OCI-LY3 (cell line): ENCODE measurements around the gene STAT5A.

Experiments used
- H2AFZ ChIP-seq: fragments of 200-600, 300-600 bp; shearing (Covaris generic); 2 replicates; pipeline ENCODE4 v1.6.0; 2014; ENCODE audit warnings: antibody characterized with exemption, low read depth, low read length
- H3K27ac ChIP-seq: fragments of 200-600, 300-600 bp; sonication (generic); 2 replicates; pipeline ENCODE4 v1.5.1; 2014; ENCODE audit warnings: mild to moderate bottlenecking, low read length, moderate library complexity, mixed read lengths
- H3K27me3 ChIP-seq: fragments of 200-600, 300-600 bp; sonication (generic); 2 replicates; pipeline ENCODE4 v1.6.1; 2014; ENCODE audit warnings: low read depth, low read length, mixed read lengths
- H3K36me3 ChIP-seq: fragments of 200-600, 300-600 bp; sonication (generic); replicated peaks from 2 replicates; pipeline ENCODE3; 2014; ENCODE audit warnings: low read depth, low read length, mixed read lengths
- H3K4me1 ChIP-seq: fragments of 300-600, 200-600 bp; sonication (generic); 2 replicates; pipeline ENCODE4 v1.6.1; 2014; ENCODE audit warnings: low read length, mixed read lengths
- H3K4me2 ChIP-seq: fragments of 200-600, 300-600 bp; sonication (generic); 2 replicates; pipeline ENCODE4 v1.6.1; 2014; ENCODE audit warnings: low read length, mixed read lengths
- H3K4me3 ChIP-seq: fragments of 300-600, 200-600 bp; sonication (generic); 2 replicates; pipeline ENCODE4 v1.5.1; 2014; ENCODE audit warnings: antibody characterized with exemption, mild to moderate bottlenecking, low read length, moderate library complexity
- H3K79me2 ChIP-seq: fragments of 300-600, 200-600 bp; shearing (Covaris generic); 2 replicates; pipeline ENCODE4 v1.6.1; 2014; ENCODE audit warnings: mild to moderate bottlenecking, low read length, mixed read lengths
- H3K9ac ChIP-seq: fragments of 300-600, 200-600 bp; shearing (Covaris generic); 2 replicates; pipeline ENCODE4 v1.6.0; 2014; ENCODE audit warnings: mild to moderate bottlenecking, low read length, moderate library complexity
- H3K9me3 ChIP-seq: fragments of 200-600, 300-600 bp; shearing (Covaris generic); 2 replicates; pipeline ENCODE4 v1.6.1; 2014; ENCODE audit warnings: low read length, mixed read lengths; ENCODE audit not compliant: insufficient read depth
- H4K20me1 ChIP-seq: fragments of 200-600, 300-600 bp; sonication (generic); 2 replicates; pipeline ENCODE4 v1.6.1; 2016; ENCODE audit warnings: low read length, mixed read lengths; ENCODE audit not compliant: insufficient read depth
- EZH2phosphoT487 ChIP-seq: fragments of 200-600 bp; shearing (Covaris generic); IDR thresholded peaks from 2 replicates; pipeline ENCODE4 v1.6.1; 2018; ENCODE audit warnings: antibody characterized with exemption, mixed run types, low read depth
- TF ChIP-seq, protein P1 (sequence below): fragments of 200-600, 300-600 bp; sonication (generic); IDR thresholded peaks from 2 replicates; pipeline ENCODE4 v1.5.1; 2014; ENCODE audit warnings: antibody characterized with exemption, low read length, low read depth

The STAT5A gene

DNA sequence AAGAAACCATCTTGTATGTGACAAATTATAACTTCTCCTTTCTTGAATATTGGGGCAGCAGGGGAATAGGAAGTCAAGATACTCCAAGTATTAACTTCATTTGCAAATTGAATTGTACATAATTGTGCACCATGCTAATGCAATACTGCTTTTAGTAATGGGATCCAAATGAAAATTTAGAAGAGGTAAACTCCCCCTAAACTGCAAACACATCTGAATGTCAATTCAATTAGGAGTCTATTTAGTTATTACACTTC, 16.6 kb upstream of the STAT5A start:
- Histone ChIP-seq H4K20me1 (peaks cover 31% of the 10 kb centered on the region), H3K27ac (peak overlapping the region; percentile 95), H3K4me3 (peak overlapping the region; percentile 87), H3K79me2 (peaks cover 98% of the 10 kb centered on the region), H3K4me2 (peak overlapping the region; percentile 84), H3K9me3 (no peaks in the 10 kb centered on the region), H3K36me3 (peaks cover 27% of the 10 kb centered on the region), H2AFZ (no peak overlapping the region), H3K4me1 (peaks cover 60% of the 10 kb centered on the region), H3K27me3 (no peaks in the 10 kb centered on the region), H3K9ac (peak overlapping the region; percentile 89)
- no peak for TF ChIP-seq EZH2phosphoT487
- TF ChIP-seq, protein P1, sequence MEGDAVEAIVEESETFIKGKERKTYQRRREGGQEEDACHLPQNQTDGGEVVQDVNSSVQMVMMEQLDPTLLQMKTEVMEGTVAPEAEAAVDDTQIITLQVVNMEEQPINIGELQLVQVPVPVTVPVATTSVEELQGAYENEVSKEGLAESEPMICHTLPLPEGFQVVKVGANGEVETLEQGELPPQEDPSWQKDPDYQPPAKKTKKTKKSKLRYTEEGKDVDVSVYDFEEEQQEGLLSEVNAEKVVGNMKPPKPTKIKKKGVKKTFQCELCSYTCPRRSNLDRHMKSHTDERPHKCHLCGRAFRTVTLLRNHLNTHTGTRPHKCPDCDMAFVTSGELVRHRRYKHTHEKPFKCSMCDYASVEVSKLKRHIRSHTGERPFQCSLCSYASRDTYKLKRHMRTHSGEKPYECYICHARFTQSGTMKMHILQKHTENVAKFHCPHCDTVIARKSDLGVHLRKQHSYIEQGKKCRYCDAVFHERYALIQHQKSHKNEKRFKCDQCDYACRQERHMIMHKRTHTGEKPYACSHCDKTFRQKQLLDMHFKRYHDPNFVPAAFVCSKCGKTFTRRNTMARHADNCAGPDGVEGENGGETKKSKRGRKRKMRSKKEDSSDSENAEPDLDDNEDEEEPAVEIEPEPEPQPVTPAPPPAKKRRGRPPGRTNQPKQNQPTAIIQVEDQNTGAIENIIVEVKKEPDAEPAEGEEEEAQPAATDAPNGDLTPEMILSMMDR: no peak

DNA sequence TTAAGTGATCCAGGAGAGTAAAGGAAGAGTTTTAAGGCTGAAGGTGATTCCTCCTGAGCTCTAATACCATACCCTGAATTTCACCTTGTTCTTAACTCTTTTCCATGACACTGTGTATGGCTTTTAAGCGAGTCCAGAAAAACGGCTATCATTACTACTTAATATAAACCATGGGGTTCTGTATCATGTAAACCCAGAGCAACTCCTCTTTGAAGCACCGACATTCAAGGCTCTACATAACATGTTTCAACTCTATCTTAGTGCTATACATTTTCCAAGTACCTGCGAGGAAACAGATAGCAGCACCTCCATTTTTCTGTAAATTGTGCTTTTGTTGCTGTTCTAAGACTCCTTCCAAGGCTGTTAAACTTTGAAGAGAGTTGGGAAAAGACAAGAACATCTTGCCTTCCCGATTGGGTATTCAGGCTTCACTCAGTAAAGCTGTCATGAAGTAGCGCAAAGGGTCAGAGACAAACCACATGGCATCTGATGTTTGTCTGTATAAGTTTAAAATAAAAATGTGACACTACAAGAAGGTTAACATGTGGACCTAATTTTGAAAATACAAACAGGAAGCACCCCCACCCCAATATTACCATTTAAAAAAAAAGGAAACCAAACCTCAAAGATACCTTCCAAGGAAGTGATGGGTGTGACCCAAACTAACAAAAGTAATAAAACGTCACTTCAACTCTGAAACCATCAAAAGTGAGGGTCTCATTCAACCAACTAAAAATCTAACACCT, 16.0 kb upstream of the STAT5A start:
- peak overlapping the region; percentile 84 for H3K4me2 ChIP-seq
- peak overlapping the region; percentile 89 for H3K9ac ChIP-seq
- TF ChIP-seq, protein P1: no peak
- no peak for TF ChIP-seq EZH2phosphoT487
- no peaks in the 10 kb centered on the region for H3K9me3 ChIP-seq
- H3K27ac ChIP-seq: peak overlapping the region; percentile 95
- H3K4me1 ChIP-seq: peaks cover 62% of the 10 kb centered on the region
- H3K4me3 ChIP-seq: peak overlapping the region; percentile 87
- H3K27me3 ChIP-seq: no peaks in the 10 kb centered on the region
- no peak overlapping the region for H2AFZ ChIP-seq
- peaks cover 95% of the 10 kb centered on the region for H3K79me2 ChIP-seq
- peaks cover 26% of the 10 kb centered on the region for H4K20me1 ChIP-seq
- peaks cover 24% of the 10 kb centered on the region for H3K36me3 ChIP-seq

DNA sequence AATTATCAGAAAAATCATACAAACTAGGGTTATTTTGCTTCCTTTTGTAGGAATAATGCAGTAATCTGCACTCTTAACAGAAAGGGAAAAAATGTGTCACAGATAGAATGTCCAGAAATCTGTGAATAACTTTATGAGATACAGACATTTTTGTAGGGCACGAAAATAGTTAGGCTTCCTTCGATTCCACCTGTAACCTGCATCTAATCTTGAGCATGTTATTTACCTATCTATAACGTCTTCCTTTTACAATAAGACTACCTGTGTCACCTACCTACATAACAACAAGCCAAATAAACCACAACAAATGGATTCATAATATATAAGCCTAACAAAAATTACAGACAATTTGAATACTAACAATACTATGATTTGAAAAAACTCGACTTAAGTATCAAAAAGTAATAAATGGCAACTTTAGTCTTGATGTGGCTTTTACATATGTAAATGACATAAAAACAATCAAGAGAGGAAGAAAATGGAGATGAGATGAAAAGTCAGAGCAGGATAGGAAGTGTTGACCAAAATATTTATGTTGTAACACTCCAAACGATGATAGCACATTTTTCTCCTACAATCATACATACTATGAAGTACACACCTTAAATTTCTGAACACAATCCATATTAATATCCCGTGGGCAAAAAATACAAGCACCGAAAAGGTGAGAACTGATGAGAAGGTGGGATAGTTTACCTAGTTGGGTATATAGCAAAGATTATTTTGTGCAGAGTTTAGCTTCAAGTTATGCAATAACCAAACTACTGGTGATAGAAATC, 14.6 kb upstream of the STAT5A start:
- Histone ChIP-seq H3K36me3 (peaks cover 18% of the 10 kb centered on the region), H3K4me2 (peak overlapping the region; percentile 84), H2AFZ (no peak overlapping the region), H3K27ac (peak overlapping the region; percentile 95), H3K4me3 (peak overlapping the region; percentile 87), H3K9ac (peak overlapping the region; percentile 89), H3K9me3 (no peaks in the 10 kb centered on the region), H4K20me1 (peaks cover 18% of the 10 kb centered on the region), H3K4me1 (peaks cover 63% of the 10 kb centered on the region), H3K27me3 (no peaks in the 10 kb centered on the region), H3K79me2 (peaks cover 81% of the 10 kb centered on the region)
- TF ChIP-seq, protein P1: no peak
- TF ChIP-seq EZH2phosphoT487: no peak

DNA sequence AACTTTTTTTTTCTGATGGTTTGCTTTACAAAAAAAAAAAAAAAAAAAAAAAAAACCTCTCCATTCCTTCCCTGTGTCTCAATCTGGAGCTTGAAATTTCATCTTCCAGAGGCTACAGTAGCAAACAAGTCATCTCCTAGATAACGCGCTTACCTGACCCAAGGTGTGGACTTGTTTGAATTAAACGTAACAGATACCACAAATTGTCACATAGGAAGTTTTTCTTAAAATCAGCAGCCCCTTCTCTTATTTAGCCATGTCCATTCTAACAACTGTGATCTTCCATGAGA, 14.1 kb upstream of the STAT5A start:
- Histone ChIP-seq H3K36me3 (peaks cover 17% of the 10 kb centered on the region), H3K9ac (peak overlapping the region; percentile 89), H2AFZ (no peak overlapping the region), H3K27ac (peak overlapping the region; percentile 95), H3K9me3 (no peaks in the 10 kb centered on the region), H3K4me2 (peak overlapping the region; percentile 84), H3K4me1 (peaks cover 62% of the 10 kb centered on the region), H3K4me3 (peak overlapping the region; percentile 87), H4K20me1 (peaks cover 17% of the 10 kb centered on the region), H3K27me3 (no peaks in the 10 kb centered on the region), H3K79me2 (peaks cover 76% of the 10 kb centered on the region)
- TF ChIP-seq, protein P1: no peak
- no peak for TF ChIP-seq EZH2phosphoT487
